Ovary (tissue), 3 donors: ENCODE data around the gene DAB1.

Experiments
- CTCF ChIP-seq, 3 donors: fragments of 450-650 bp in 2 of 3; fragments of 200-600 bp in 1 of 3; IDR thresholded peaks; one replicate each; pipeline versions ENCODE4 v1.5.1 to v1.8.0; 2016 to 2022; ENCODE audit warnings: antibody characterized with exemption in 3 of 3, mild to moderate bottlenecking in 1 of 3
- POLR2A ChIP-seq: fragments of 450-650 bp; IDR thresholded peaks from one replicate; pipeline ENCODE4 v1.6.1; 2017; ENCODE audit warnings: antibody characterized with exemption, mild to moderate bottlenecking, moderate library complexity
- donor health status: DM: no; HTN: no; CAD: no.

- TF ChIP-seq CTCF (IDR thresholded peaks at IDR 0.05) (no peak), POLR2A (no peak)
Observed at GRCh38 chr1:57410508-57410907, 13.4 kb downstream of the DAB1 start.
